KOPT-K1 (cell line): ENCODE results near the gene OR13A1.
"Not testable (repeated sequence)": the region's sequence is repeated elsewhere in the genome, so short reads cannot be mapped to it uniquely, and the experiment has no call there.

ENCODE experiments used
- H3K27ac ChIP-seq: fragments of 200-600 bp; sonication (generic); 2 replicates; pipeline ENCODE4 v1.5.1; 2016; ENCODE audit warnings: antibody characterized with exemption, mild to moderate bottlenecking, low read depth, low read length; ENCODE audit not compliant: poor library complexity, severe bottlenecking
- H3K36me3 ChIP-seq: fragments of 200-600 bp; sonication (generic); 2 replicates; pipeline ENCODE4 v1.5.1; 2017; ENCODE audit warnings: antibody characterized with exemption, mild to moderate bottlenecking, low read length, moderate library complexity; ENCODE audit not compliant: insufficient read depth
- H3K9me3 ChIP-seq: fragments of 200-600 bp; sonication (generic); 2 replicates; pipeline ENCODE4 v1.5.1; 2017; ENCODE audit warnings: antibody characterized with exemption, low read length, mild to moderate bottlenecking; ENCODE audit not compliant: insufficient read depth, poor library complexity, severe bottlenecking

Gene OR13A1

DNA sequence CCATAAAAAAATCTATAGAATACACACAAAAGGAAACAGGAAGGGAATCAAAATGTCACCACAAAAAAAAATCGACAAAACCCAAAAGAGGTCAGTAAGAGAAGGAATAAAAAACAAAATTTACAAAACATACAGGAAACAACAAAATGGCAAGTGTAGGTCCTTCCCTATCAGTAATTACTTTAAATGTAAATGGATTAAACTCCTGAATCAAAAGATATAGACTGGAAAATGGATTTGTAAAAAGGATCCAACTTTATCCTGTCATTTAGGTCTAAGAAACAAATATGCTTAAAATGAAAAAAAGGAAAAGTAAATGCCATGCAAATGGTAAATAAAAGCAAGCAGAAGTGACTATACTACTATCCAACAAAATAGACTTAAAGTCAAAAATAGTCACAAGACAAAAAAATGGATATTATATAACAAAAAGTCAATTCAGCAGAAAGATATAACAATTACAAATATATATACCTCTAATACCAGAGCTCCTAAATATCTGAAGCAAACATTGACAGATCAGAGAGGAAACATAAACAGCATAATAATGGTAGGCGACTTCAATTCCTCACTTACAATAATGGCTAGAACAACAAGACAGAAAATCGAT lies 2.0 kb downstream of the OR13A1 start:
- no peaks in the 10 kb centered on the region for H3K36me3 ChIP-seq
- peaks cover 7% of the 10 kb centered on the region for H3K9me3 ChIP-seq

DNA sequence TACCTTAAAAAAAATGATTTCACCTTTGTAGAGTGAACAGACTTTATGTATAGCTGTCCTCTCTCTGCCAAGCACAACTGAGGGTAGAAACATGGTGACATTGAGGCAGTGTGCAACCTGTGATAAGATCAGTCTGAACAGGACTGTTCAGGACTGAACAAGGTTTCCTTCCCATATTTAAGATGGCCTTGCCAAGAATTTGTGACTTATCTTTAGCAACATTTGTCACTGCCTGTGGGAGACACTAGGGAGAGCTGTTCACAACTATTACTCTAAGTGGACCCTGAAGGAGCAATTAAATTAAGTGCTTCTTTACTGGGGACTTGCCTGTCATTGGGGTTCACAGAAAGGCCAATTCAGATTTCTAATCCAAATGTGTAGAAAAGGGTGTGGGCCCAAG lies 6.7 kb downstream of the OR13A1 start:
- Histone ChIP-seq H3K36me3 (no peaks in the 10 kb centered on the region), H3K9me3 (peaks cover 7% of the 10 kb centered on the region), H3K27ac (no peak overlapping the region)

More for the DNA sequence above, 2.0 kb downstream of the OR13A1 start:
- no peak overlapping the region for H3K27ac ChIP-seq

DNA sequence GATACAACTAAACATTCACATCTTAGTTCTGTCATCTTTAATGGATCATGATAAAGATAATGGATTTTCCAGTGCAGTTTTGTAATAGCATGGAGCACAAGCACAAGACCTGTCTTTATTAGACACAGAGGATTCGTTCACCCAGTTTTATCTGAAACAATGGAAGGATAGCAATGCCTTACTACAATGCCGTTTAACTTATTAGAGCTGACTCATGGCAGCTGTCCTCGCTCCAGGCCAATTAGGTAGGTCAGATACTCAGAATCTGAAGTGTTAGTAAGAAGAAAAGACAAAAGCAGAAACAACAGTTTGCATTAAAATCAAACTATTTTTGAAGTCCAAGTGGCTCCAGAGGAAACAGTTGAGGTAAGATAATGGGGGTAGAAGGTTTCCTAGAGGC lies 12.8 kb downstream of the OR13A1 start:
- Histone ChIP-seq H3K9me3 (no peaks in the 10 kb centered on the region), H3K36me3 (no peaks in the 10 kb centered on the region), H3K27ac (no peak overlapping the region)

DNA sequence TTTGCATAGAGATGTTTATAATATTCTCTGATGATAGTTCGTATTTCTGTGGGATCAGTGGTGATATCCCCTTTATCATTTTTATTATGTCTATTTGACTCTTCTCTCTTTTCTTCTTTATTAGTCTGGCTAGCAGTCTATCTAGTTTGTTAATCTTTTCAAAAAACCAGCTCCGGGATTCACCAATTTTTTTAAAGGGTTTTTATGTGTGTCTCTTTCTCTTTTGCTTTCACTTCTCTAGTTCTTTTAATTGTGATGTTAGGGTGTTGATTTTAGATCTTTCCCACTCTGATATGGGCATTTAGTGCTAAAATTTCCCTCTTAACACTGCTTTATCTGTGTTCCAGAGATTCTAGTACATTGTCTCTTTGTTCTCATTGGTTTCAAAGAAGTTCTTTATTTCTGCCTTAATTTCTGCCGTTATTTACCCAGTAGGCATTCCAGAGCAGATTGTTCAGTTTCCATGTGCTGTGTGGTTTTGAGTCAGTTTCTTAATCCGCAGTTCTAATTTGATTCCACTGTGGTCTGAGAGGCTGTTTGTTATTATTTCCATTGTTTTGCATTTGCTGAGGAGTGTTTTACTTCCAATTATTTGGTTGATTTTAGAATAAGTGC lies 17.0 kb downstream of the OR13A1 start:
- not testable (repeated sequence) for H3K9me3 ChIP-seq, H3K27ac ChIP-seq, H3K36me3 ChIP-seq

DNA sequence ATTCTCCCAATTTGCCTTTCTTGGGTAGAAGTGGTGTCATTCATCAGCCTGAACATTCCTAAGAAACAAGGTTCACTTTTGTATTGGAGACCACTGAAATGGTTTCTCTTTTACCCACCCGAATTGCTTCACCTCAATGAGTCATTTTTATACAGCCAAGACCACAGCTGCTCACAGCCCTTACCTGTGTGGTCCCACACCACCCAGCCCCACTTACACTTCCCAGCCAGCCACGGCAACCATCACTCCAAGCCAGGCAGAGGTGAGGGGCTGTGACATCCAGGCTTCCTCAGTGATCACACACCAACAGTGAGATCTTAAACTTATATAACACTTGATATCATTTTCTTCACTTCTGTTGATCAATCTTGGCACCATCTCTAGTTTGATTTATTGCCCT lies 20.7 kb downstream of the OR13A1 start:
- Histone ChIP-seq H3K9me3 (no peaks in the 10 kb centered on the region), H3K36me3 (no peaks in the 10 kb centered on the region), H3K27ac (no peak overlapping the region)

DNA sequence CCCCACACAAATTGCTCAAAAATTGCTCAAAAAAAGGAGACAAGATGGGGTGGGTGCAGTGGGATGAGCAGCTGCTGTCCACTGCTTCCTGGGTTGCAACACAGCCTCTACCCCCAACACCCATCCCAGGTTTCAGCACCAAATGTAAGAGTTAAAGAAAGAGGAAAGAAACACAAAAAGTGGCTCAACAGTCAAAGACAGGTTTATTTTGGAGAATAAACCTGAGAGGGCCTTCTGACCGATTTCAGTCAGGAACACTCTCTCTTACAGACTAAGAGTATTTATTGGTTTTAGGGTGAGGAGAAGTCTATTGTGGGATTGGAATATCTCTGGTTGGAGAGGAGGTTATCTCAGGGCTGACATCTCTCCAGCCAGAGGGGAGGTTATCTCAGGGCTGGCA lies 28.4 kb downstream of the OR13A1 start:
- Histone ChIP-seq H3K36me3 (no peaks in the 10 kb centered on the region), H3K27ac (no peak overlapping the region), H3K9me3 (no peaks in the 10 kb centered on the region)

DNA sequence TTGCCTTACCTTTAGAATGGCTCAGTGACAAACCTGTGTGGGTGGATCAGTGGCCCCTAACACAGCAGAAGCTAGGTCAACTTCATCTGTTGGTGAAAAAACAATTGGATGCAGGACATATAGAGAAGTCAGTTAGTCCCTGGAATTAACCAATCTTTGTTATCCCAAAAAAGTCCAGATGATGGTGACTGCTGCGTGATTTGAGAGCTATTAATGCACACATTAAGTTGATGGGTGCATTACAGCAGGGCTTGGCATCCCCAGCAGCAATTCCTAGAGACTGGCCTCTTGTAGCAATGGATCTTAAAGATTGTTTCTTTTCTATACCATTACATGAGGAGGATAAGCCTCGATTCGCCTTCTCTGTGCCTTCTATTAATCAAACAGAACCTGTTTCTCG lies 33.3 kb downstream of the OR13A1 start:
- Histone ChIP-seq H3K36me3 (no peaks in the 10 kb centered on the region), H3K27ac (no peak overlapping the region), H3K9me3 (no peaks in the 10 kb centered on the region)

DNA sequence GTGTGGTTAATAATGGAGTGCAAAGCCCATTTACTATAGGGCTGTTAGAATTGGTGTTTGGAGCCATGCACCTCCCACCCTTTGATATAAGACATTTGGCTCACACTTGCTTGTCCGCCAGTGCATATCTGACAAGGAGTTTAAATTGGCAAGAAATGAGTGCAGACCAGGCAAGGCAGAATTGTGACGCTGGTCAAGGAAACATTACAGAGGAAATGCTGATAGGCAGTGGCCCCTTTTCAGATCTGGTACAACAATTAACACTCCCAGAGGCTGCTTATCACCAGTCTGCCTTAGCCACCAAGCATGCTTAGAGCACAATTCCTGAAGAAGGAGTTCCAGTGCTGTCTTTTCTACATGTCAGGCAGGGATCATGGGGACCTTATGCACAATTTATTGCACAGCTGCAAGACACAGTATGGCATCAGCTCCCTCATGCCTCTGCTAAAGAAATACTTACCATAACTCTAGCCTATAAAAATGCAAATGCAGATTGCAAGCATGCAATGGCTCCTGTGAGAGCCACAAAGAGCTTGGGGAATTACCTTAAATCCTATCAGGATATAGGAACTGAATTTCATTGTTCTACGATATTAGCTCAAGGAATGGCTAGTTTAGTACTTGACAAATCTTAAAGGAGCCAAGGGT lies 35.2 kb downstream of the OR13A1 start:
- Histone ChIP-seq H3K9me3 (no peaks in the 10 kb centered on the region), H3K27ac (no peak overlapping the region)

DNA sequence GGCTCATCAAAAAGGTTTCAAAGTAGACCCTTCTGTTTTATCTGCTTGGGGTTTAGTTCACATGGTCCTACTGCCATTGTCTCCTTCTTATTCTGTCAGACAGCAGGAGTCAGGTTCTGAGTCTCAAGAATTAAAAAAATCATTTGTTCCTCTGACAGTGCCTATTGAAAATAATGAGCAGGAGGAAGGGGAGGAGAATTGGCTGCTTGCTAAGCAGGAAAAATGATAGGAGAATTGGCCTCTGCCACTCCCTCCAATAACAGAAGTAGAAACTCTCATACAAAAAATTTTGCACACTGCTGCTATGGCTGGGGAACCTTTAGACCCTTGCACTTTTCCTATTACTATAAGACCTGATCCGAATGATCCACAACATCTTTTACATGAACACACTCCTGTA lies 35.7 kb downstream of the OR13A1 start:
- Histone ChIP-seq H3K27ac (no peak overlapping the region), H3K9me3 (no peaks in the 10 kb centered on the region), H3K36me3 (no peaks in the 10 kb centered on the region)

More for the DNA sequence above, 35.2 kb downstream of the OR13A1 start:
- no peaks in the 10 kb centered on the region for H3K36me3 ChIP-seq

DNA sequence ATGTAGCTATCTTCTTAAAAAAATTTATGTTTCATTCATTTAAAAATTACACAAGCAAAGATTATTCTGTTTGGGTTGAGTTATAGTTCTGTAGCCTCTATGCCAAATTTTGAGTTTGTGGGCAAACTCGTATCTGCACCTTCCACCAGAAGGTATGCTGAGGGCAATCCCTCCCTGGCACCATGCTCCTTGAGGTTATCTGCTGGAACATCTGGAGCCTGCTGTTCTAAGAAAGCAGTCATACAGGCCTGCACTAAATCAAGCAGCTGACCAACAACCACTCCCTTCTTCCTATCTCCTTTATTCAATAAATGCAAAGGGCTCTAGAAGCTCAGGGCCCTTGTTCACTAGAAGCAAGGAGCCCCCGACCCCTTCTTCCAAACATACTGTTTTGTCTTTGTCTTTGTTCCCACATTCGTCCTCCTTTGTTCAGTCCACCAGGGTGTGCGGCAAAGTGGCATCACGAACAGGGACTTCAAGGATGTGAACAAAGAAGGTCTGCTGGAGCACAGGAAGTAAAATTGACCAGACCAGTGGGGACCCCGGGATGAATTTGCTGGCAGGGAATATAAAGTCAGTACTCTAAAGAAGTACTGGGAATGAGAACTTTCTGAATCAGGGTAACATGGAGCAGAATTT lies 36.4 kb downstream of the OR13A1 start:
- H3K27ac ChIP-seq, result no peak overlapping the region
- H3K36me3 ChIP-seq, result no peaks in the 10 kb centered on the region
- no peaks in the 10 kb centered on the region for H3K9me3 ChIP-seq

DNA sequence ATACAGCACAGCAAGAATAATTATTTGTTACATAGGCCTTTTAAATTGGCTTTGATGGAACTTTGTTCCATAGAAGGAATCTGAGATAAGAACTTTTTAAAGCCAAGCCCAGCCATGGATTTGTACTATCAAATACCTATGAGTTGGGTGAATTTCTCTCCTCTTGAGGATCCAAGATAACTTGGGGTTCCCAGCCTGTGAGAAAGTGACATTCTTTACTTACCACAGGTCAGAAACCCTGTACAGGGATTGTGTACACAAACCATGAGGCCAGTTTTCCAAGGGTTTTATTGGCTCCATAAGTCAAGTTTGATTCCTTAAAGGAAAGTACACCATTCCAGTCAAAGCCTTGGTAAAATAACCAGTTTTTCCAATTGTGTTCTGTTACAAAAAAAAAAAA lies 39.3 kb downstream of the OR13A1 start:
- H3K27ac ChIP-seq, H3K9me3 ChIP-seq, H3K36me3 ChIP-seq: not testable (repeated sequence)

DNA sequence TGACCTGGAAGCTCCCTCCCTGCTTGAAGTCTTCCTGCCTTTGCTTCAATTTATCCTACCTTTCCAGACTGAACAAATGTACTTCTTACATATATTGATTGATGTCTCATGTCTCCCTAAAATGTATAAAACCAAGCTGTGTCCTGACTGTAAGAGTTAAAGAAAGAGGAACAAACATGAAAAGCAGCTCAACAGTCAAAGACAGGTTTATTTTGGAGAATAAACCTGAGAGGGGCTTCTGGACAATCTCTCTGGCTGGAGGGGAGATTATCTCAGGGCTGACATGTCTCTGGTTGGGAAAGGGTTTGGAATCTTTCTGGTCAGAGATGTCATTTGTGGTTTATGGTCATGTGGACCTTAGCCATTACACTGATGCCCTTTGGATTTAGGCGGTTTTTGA lies 41.0 kb downstream of the OR13A1 start:
- H3K27ac ChIP-seq, result no peak overlapping the region
- no peaks in the 10 kb centered on the region for H3K36me3 ChIP-seq
- H3K9me3 ChIP-seq, result no peaks in the 10 kb centered on the region

DNA sequence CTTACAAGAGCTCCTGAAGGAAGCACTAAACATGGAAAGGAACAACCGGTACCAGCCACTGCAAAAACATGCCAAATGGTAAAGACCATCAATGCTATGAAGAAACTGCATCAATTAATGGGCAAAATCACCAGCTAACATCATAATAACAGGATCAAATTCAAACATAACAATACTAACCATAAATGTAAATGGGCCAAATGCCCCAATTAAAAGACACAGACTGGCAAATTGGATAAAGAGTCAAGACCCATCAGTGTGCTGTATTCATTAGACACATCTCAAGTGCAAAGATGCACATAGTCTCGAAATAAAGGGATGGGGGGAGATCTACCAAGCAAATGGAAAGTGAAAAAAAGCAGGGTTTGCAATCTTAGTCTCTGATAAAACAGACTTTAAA lies 47.6 kb downstream of the OR13A1 start:
- H3K36me3 ChIP-seq, H3K27ac ChIP-seq, H3K9me3 ChIP-seq: not testable (repeated sequence)

DNA sequence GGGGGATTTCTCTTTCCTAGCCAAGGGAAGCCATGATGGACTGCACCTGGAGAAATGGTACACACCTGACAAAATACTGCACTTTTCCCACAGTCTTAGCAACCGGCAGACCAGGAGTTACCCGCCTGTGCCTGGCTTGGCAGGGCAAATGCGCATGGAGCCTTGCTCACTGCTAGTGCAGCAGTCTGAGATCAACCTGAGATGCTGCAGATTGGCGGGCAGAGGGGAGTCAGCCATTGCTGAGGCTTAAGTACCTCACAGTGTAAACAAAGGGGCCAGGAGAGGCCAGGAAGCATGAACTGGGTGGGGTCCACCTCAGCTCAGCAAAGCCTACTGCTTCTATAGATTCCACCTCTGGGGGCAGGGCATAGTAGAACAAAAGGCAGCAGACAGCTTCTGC lies 49.4 kb downstream of the OR13A1 start:
- Histone ChIP-seq H3K9me3 (no peaks in the 10 kb centered on the region), H3K27ac (no peak overlapping the region), H3K36me3 (no peaks in the 10 kb centered on the region)

DNA sequence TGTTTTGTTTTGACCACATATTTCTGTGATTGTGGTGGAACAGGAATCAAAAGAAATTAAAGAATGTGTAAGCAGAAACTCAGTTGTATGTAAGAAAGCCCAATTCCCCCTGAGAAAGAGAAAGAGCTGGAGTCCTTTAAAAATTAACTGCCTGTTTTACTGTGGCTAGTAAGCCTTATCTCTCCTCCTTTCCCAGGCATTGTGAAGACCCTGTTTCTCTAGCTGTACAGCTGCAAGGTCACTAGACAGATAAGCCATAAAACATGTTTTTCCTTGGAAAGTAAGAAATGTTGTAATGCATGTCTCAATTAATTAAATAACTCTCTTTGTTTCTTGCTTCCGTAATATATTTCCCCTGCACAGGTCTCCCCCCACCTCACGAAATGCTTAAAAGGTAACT lies 53.5 kb downstream of the OR13A1 start:
- no peaks in the 10 kb centered on the region for H3K9me3 ChIP-seq
- H3K36me3 ChIP-seq, result no peaks in the 10 kb centered on the region
- no peak overlapping the region for H3K27ac ChIP-seq
